Peyer's patch (tissue), 4 donors: ENCODE results near the gene RUNX1.

Experiments
- POLR2A ChIP-seq, 2 donors: fragments of 450-650 bp; IDR thresholded peaks; one replicate each; pipeline ENCODE4 v1.5.1; 2017; ENCODE audit warnings: antibody characterized with exemption in 2 of 2, mild to moderate bottlenecking in 2 of 2, moderate library complexity in 2 of 2
- TF ChIP-seq, protein P1 (sequence below), 6 experiments: fragments of 450-650 bp in 4 of 6; fragments of 200-600 bp in 2 of 6; sonication (generic) in 1 of 6; IDR thresholded peaks; one replicate each; pipeline ENCODE4 v1.5.1; 2017 to 2019; ENCODE audit warnings: antibody characterized with exemption in 6 of 6, mild to moderate bottlenecking in 3 of 6, moderate library complexity in 1 of 6

DNA sequence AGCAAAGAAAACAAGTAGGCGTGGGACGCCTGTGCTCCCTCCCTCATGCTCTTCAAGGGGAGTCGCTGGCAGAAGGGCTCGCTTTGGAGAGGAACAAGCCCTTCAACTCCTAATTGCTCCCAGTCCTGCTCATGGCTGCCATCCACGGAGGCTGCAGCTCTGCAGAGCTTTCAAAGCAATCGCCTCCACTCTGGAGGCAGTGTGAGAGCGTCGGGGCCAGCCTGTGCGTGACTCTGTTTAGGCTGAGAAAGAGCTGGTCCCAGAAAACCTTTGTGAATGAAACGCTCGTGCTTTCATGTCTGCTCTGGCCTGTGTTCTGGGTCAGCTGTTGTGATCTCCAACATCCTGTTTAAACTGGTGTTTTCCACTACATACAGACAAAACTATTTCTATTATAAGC lies 23.9 kb upstream of the RUNX1 start:
- TF ChIP-seq, protein P1, sequence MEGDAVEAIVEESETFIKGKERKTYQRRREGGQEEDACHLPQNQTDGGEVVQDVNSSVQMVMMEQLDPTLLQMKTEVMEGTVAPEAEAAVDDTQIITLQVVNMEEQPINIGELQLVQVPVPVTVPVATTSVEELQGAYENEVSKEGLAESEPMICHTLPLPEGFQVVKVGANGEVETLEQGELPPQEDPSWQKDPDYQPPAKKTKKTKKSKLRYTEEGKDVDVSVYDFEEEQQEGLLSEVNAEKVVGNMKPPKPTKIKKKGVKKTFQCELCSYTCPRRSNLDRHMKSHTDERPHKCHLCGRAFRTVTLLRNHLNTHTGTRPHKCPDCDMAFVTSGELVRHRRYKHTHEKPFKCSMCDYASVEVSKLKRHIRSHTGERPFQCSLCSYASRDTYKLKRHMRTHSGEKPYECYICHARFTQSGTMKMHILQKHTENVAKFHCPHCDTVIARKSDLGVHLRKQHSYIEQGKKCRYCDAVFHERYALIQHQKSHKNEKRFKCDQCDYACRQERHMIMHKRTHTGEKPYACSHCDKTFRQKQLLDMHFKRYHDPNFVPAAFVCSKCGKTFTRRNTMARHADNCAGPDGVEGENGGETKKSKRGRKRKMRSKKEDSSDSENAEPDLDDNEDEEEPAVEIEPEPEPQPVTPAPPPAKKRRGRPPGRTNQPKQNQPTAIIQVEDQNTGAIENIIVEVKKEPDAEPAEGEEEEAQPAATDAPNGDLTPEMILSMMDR (IDR thresholded peaks at IDR 0.05) = no peak
- TF ChIP-seq POLR2A (IDR thresholded peaks at IDR 0.05) = no peak
